HG02798 (cell line): ENCODE data around the gene NKD1.

Experiments
- ATAC-seq: cut with Tn5 transposase; IDR thresholded peaks from one replicate; pipeline ENCODE4 v1.9.1; 2021; ENCODE audit warnings: mild to moderate bottlenecking; ENCODE audit not compliant: unreplicated experiment, poor library complexity

The NKD1 gene

DNA sequence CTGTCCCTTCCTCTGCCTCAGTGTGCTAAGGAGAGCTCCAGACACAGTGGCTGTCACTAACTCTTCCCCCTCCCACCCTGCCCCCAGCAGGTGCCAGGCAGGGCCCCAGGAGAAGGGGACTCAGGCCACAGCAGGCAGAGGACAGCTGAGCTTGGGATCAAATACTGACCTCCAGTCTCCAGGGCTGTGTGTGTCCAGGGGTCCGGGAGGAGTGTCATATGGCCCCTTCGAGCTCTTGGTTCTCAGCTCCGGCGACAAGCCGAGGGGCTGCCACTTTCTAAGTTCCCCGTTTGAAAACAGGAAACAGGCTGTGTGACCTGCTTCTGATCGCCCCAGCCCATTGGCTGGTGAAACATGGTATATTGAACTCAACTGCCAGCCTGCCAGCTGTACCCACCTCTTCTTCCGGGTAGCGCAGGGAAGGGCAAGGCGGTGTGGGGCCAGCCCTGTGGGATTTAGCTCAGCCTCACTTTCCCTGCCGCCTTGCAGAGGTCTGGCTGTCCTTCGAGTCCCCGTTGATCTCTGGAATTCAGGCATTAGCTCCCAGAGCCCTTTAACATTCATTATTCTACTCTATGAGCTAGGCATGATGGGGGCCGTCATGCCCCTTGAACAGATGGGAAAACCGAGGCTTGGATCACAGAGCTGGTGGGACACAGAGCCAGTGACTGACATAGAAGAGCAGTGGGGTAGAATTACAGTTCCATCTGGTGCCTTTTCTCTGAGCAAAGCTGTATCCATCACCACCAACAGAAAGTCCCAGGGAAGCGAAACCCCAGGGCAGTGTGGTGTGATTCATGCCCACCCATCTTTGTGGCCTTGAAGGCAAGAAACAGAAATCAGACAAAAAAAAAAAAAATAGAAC lies 133.1 kb downstream of the NKD1 start, which contains the start of gene SNX20:
TSS of gene SNX20 (minus strand) at position 292 of the 865 bp plus-strand sequence. CDS start 3,786 bp downstream, outside the sequence.
- ATAC-seq, result peak; percentile 48

DNA sequence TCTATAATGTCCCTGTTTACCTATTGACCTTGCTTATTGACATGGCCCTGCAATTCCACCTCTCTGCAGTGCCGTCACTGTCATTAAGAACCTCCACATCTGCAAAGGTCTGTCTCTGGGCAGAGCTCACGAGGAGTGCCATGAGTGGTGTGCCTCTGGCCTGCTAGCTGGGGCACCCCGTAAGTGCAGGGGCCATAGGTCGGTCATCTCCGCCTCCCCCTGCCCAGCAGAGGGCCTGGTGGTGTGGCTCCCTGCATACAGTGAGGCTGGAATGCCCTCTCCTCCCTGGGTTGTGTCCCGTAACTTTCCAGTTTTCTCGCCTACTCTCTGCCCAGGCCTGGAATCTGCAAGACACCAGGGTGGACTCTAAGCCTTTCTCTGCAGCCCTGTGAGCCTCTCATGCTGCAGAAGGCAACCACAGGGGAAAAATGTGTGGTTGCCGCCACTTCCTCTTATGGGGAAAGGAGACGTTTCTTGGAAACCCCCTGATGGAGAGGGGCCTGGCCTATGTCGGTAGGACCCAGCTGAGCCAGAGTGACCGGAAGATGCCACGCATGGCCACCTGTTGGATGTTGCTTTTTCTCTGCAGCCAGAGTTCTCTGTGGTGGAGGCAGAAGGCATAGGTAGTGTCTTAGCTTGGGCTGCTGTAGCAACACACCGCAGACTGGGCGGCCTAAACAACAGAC lies 135.6 kb downstream of the NKD1 start:
- peak; percentile 72 for ATAC-seq

DNA sequence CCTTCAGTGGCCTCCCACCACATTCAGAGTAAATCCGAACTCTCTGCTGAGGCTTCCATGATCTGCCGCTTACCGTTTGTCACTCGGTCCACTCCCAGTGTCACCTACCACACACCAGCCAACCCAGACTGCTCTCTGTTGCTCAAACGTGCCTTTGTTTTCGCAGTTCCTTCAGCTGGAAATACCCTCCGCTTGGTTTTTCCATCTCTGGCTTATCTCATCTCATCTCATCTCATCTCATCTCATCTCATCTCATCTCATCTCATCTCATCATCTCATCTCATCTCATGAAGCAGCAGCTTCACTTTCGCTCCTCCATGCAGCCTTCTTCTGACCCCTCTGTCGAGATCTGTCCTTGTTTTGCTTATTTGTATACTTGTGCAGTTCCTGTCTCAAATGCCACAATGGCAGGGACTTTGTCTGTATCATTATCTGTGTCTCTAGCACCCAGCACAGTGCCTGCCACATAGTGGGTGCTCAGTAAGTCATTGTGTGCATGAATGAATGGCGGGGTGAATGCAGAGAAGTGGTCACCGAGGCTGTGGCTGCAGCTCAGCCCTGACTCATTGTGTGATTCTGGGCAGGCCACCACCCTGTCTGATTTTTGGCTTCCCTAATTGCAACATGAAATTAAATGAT lies 136.7 kb downstream of the NKD1 start:
- peak; percentile 31 for ATAC-seq

DNA sequence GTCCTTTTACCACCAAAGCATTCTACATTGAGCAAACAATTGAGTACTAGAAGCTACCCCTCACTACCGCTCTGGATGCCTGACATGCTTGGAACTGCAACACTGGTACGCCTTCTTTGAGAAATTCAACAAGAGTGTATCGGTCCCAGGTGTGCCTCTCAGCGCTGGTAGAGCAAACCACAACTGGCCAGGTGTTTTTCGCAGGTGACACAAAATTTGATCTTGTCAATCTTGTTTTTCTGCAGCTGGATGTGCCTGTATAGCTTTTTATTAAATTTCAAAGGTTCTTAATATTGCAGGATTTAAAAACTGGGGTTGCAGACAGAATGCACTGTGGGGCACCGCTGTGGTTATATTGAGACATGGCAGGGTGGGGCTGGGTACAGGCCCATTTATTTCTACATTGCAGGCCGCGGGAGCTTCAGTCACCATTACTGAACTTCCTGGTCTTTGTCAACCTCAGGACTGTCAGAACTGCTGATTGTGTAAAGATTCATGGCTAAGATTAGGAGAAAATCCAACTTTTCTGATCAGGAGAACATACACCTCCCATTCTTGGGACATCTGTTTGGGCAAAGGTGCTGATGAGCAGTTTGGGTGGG lies 137.4 kb downstream of the NKD1 start:
- ATAC-seq, result peak; percentile 1

DNA sequence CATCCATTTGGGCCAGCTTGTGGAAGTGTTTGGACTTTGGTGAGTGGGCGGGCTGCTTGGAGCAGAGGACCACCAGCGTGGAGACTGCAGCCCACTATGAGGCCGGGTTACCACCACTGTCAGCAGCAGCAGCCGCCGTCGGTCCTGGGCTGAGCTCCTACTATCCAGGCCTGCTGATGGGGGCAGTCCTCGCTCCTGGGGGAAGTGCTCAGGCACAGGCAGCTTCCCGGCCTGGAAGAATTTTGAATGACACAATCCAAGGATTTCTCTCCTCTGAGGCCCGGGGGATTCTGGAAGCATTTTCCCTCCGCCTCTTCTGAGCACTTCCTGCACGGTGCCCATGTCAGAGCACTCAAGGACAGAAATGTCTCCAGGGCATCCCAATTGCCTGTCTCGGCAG lies 139.9 kb downstream of the NKD1 start:
- no peak for ATAC-seq

DNA sequence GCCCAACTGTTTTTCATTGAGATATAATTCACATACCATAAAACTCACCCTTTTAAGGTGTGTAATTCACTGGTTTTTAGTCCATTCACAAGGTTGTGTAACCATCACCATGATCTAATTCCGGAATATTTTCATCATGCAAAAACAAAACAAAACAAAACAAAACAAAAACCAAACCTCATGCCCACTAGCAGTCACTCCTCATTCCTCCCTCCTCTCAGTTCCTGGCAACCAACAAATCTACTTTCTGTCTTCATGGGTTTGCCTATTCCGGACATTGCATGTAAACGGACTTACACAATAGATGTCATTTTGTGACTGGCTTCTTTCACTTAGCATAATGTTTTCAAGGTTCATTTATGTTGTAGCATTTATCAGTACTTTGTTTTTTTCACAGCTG lies 140.7 kb downstream of the NKD1 start:
- ATAC-seq, result no peak

DNA sequence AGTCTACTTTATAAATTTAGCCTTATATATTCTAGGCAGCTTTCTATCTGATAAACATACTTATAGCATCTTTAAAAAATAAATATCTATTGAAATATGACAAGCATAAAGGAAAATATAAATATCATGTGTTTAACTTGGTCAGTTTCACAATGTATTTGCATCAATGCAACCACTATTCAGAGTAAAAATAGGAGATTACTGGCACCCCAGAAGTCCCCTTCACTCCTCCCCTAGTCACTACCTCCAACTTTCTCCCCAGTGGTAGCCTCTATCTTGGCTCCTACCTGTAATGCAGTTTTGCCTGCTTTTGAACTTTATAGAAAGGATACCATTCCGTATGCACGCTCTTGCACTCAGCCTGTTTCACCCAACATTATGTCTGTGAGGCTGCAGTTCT lies 142.0 kb downstream of the NKD1 start:
- ATAC-seq, result no peak

DNA sequence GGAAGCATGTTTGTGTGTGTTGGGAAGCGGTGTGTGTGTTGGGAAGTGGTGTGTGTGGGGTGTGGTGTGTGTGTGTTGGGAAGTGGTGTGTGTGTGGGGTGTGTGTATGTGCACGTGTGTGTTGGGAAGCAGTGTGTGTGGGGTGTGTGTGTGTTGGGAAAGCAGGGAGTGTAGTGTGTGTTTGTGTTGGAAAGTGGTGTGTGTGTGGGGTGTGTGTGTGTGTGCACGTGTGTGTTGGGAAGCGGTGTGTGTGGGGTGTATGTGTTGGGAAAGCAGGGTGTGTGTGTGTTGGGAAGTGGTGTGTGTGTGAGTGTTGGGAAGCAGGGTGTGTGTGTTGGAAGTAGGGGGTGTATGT lies 144.4 kb downstream of the NKD1 start:
- ATAC-seq, result no peak

DNA sequence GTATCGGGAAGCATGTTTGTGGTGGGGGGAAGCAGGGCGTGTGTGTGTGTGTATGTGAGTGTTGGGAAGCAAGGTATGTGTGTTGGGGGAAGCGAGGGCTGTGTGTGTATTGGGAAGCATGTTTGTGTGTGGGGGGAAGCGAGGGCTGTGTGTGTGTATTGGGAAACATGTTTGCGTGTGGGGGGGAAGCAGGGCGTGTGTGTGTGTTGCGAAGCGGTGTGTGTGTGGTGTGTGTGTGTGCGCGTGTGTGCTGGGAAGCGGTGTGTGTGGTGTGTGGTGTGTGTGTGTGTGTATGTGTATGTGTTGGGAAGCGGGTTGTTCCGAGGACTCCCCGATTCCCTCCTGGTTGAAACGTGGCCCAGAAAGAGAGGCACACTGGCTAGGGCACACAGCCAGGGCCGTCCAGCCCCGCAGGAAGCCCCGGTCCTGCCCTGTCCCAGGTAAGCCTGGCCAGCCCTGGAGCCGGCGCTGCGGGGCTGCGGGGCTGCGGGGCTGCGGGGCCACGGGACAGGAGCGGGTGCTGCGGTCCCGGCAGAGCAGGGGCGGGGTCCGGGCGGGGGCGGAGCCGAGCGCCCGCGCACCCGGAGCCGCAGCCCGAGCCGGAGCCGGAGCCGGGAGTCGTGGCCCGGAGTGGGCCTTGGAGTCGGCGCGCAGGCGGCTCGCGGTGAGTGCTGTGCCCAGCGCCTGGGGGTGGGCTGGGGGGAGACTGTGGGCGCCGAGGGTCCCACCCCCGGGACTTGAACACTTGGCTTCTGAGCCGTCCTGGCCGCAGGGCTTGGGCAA lies 145.0 kb downstream of the NKD1 start, which contains the start of gene NOD2:
TSS of gene NOD2 (plus strand) at position 608 of the 783 bp plus-strand sequence. CDS start 5,890 bp downstream, outside the sequence.
- ATAC-seq, result no peak

DNA sequence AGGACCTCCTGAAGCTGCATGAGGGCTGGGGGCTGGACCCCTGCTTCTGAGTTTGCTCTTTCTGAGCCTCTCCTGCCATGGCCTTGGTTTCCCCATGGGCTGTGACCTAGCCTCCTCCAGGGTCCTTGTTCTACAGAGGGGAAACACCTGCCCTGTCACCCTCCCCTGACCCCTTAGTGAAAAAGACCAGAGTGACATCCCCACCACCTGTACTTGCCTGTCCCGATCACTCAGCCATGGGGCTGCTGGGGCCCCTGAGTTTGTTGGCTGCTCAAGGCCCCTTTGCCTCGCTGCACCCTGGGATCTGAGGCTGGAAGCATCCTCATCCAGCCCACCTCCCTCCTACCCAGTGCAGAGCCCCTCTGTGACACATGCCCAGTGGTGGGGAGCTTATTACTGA lies 146.0 kb downstream of the NKD1 start:
- no peak for ATAC-seq

DNA sequence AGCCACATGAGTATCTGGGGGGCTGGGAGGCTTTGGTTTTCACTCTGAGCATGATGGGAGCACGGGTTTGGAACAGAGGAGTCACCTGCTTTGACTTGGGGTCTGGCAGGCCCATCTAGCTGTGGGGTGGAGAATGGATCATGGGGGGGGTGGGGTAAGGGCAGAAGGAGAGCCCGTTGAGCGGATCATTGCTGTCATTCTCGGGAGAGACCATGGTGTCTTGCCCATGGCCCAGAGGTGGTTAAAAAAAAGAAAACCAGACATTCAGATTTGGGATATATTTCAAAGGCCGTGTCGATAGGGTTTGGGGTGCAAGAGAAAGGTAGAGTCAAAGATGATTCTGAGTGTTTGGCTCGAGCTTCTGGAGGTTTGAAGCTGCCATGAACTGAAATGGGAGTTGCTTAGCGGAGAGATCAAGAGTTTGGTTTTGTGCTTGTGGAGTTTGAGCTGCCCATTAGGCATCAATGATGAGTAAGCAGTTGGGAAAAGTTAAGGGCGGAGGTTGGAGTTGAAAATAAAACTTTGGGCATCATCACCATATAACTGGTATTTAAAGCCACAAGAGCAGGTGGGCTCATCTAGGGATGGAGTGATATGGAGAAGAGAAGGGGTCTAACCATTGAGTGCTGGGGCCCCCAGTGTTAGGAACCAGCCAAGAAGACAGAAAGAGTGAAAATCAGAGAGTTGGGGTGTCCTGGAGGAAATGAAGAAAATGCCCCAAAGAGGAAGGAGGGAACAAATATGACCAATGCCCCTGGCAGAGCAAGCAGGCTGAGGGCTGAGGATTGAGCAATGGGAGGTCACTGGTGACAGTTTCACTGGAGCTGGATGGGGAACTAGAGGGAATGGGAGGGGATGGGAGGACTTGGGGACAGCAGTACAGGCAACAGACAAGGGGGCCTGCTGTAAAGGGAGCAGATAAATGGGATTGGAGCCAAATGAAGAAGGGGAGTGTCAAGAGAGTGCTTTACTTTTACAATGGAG lies 147.1 kb downstream of the NKD1 start:
- no peak for ATAC-seq

DNA sequence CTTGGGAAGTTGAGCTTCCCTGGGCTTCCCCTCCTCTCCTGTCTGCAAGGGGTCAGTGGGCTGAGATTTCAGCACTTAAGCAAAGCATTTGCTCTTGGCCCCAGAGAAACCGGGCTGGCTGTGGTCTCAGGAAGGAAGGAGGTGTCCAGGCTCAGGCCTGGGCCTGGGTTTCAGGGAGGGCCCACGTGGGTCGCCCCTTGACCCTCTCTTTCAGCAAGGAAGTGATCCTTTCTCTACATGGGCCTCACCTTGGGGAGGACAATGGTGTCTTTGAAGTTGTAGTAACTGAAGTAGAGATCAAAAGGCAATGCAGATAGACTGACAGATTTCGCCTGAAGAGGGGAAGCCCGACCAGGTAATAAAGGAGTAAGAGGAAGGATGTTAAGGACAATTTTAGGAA lies 147.9 kb downstream of the NKD1 start:
- ATAC-seq, result no peak

DNA sequence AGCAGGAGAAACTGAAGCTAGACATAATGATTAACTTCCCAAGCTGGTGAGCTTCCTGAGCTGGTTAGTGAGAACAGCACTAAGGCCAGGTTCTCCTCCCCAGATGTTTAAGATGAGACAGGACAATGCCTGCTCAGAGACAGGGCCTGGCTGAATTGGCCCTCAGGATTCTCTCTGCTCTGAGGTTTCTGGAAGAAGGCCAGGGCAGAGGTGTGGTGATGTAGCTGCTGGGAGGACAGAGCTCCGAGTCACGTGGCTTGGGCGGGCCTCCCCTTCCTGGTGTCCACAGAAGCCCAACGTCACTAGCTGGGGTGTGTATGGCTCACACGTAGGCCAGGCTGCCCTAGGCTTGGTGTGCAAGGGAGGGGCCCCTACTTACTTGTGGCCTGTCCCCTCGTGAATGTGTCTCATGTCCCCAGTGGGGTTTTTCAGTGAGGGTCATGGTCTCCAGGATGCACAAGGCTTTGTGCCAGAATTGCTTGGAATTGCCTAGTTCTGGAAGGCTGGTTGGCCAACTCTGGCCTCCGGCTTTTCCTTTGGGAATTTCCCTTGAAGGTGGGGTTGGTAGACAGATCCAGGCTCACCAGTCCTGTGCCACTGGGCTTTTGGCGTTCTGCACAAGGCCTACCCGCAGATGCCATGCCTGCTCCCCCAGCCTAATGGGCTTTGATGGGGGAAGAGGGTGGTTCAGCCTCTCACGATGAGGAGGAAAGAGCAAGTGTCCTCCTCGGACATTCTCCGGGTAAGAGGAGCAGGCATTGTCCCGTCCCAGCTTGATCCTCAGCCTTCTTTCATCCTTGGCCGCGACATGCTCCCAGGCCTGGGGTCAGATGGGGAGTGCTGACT lies 148.6 kb downstream of the NKD1 start:
- ATAC-seq, result peak; percentile 68

DNA sequence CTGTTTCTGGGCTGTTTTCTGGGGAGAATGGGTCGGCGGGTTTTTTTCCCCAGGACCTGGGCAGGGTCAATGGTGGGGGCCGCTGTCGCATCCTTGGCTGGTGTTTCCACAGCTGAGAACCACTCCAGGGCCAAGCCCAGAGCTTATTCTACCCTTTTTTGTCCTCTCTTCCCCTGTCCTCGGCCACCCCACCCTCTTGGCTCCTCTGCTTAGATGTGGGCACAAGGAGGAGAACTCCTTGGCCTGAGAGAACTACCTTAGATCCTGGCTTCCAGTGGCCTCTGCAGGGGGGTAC lies 149.2 kb downstream of the NKD1 start:
- ATAC-seq, result no peak

DNA sequence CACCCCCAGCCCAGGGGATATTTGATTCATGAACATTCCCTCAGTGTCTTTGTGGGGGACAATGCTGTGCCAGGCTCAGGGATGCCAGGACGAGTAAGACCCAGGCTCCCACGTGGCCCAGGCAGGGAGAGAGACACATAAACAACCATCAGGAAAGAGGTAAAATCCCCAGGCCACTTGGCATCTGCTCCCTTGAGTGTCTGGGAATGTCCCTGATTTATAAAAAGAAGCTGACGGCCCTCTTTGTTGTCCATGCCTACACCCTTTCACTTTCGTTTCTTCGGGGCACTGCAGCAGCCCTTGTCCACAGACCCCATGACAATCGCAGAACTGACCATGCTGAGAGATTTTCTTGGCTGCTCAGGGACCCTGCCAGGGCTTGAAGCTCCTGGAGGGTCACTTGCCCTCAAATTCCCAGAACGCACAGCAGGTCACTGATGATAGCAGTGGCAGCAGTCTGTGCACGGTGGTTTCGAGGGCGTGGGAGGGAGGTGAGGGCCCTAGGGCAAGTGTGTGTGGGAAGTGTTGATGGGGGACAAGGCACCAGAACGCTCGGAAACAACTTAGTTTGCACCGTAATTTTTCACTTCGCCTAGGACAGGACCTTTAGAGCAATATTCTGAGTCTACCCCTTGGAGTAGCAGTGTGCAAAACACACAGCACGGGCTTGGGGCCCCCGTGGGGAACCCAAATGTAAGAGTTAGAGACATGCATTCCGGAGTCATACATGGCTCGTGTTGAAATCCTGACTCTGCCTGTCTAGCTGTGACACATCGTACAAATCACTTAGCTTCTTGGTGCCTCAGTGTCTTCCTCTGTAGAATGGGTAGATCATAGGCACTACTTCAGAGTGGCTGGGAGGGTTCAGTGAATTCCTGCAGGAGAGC lies 149.9 kb downstream of the NKD1 start:
- peak; percentile 48 for ATAC-seq
